ENCODE data around the gene CEMP1.

The CEMP1 gene

DNA sequence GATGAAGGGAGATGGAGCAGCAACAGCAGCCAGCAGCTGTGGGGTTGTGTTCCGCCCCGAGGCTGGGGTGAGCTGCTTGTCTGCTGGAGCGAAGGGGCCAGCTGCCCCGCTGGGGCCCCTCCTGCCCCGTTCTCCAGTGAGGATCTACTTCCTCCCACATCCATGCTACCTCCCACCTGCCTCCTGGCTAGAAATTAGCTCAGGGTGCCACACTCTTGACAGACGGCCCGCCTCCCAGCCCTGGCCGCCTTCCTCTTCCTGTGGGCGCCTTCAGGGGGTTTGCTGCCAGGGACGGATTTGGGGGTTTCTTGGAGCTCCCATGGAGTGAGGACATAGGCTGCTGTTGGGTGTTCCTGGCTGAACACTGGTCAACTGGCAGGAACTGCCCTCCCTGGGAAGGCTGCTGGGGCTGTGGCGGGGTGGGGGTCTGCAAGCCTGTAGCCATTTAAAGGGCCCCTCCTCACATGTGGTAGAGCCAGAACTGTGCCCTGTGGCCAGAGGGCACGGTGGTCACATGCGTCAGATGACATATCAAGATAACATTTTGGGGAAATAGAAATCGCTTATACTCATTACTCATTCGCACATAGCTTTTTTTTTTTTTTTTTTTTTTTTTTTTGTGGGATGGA lies 43.2 kb downstream of the CEMP1 start:
- TF ChIP-seq POLR2AphosphoS5 (IDR thresholded peaks at IDR 0.05; ENCODE audit: low read depth, low read length) (no peak), TAF1 (IDR thresholded peaks at IDR 0.05; ENCODE audit: borderline replicate concordance, insufficient read depth, low read length) (no peak), FOXP2 (optimal IDR thresholded peaks at IDR 0.05; ENCODE audit: borderline replicate concordance, extremely low read depth, extremely low read length, insufficient read depth) (no peak), SIN3A (IDR thresholded peaks at IDR 0.05; ENCODE audit: borderline replicate concordance, insufficient read depth, low read length) (no peak)

DNA sequence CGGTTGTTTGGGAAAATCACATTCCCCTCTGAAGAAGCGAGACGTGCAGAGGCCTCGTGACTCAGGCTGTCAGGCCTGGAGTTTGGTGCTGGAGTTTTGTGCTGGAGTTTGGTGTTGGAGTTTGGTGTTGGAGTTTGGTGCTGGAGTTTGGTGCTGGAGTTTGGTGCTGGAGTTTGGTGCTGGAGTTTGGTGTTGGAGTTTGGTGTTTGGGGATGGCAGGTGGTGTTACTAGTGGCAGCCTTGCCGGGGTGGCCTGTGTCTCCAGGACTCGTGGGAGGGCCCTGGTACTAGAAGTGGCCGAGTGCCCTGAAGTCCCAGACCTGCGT lies 43.7 kb downstream of the CEMP1 start:
- no peak for TF ChIP-seq TAF1 (IDR thresholded peaks at IDR 0.05; ENCODE audit: borderline replicate concordance, insufficient read depth, low read length)
- TF ChIP-seq SIN3A (IDR thresholded peaks at IDR 0.05; ENCODE audit: borderline replicate concordance, insufficient read depth, low read length), result no peak
- no peak for TF ChIP-seq FOXP2 (optimal IDR thresholded peaks at IDR 0.05; ENCODE audit: borderline replicate concordance, extremely low read depth, extremely low read length, insufficient read depth)
- no peak for TF ChIP-seq POLR2AphosphoS5 (IDR thresholded peaks at IDR 0.05; ENCODE audit: low read depth, low read length)
- TF ChIP-seq, protein P1, sequence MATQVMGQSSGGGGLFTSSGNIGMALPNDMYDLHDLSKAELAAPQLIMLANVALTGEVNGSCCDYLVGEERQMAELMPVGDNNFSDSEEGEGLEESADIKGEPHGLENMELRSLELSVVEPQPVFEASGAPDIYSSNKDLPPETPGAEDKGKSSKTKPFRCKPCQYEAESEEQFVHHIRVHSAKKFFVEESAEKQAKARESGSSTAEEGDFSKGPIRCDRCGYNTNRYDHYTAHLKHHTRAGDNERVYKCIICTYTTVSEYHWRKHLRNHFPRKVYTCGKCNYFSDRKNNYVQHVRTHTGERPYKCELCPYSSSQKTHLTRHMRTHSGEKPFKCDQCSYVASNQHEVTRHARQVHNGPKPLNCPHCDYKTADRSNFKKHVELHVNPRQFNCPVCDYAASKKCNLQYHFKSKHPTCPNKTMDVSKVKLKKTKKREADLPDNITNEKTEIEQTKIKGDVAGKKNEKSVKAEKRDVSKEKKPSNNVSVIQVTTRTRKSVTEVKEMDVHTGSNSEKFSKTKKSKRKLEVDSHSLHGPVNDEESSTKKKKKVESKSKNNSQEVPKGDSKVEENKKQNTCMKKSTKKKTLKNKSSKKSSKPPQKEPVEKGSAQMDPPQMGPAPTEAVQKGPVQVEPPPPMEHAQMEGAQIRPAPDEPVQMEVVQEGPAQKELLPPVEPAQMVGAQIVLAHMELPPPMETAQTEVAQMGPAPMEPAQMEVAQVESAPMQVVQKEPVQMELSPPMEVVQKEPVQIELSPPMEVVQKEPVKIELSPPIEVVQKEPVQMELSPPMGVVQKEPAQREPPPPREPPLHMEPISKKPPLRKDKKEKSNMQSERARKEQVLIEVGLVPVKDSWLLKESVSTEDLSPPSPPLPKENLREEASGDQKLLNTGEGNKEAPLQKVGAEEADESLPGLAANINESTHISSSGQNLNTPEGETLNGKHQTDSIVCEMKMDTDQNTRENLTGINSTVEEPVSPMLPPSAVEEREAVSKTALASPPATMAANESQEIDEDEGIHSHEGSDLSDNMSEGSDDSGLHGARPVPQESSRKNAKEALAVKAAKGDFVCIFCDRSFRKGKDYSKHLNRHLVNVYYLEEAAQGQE (IDR thresholded peaks at IDR 0.05; ENCODE audit: insufficient read depth in 1 of 2, low read depth in 2 of 2, low read length in 2 of 2), result no peak

- TF ChIP-seq SIN3A (IDR thresholded peaks at IDR 0.05; ENCODE audit: borderline replicate concordance, insufficient read depth, low read length) (no peak), POLR2AphosphoS5 (IDR thresholded peaks at IDR 0.05; ENCODE audit: low read depth, low read length) (no peak), FOXP2 (optimal IDR thresholded peaks at IDR 0.05; ENCODE audit: borderline replicate concordance, extremely low read depth, extremely low read length, insufficient read depth) (no peak), TAF1 (IDR thresholded peaks at IDR 0.05; ENCODE audit: borderline replicate concordance, insufficient read depth, low read length) (no peak)
- TF ChIP-seq, protein P1 (IDR thresholded peaks at IDR 0.05; ENCODE audit: insufficient read depth in 1 of 2, low read depth in 2 of 2, low read length in 2 of 2), result no peak
These were observed 44.3 kb downstream of the CEMP1 start for GRCh38 chr16:2486645-2487516.

- no peak for TF ChIP-seq POLR2AphosphoS5 (IDR thresholded peaks at IDR 0.05; ENCODE audit: low read depth, low read length)
- TF ChIP-seq, protein P1 (IDR thresholded peaks at IDR 0.05; ENCODE audit: insufficient read depth in 1 of 2, low read depth in 2 of 2, low read length in 2 of 2), result no peak
- TF ChIP-seq SIN3A (IDR thresholded peaks at IDR 0.05; ENCODE audit: borderline replicate concordance, insufficient read depth, low read length), result no peak
- TF ChIP-seq FOXP2 (optimal IDR thresholded peaks at IDR 0.05; ENCODE audit: borderline replicate concordance, extremely low read depth, extremely low read length, insufficient read depth), result no peak
- TF ChIP-seq TAF1 (IDR thresholded peaks at IDR 0.05; ENCODE audit: borderline replicate concordance, insufficient read depth, low read length), result no peak
These were observed 45.2 kb downstream of the CEMP1 start for GRCh38 chr16:2485811-2486507.

GRCh38 chr16:2484898-2485508 lies 46.2 kb downstream of the CEMP1 start:
- no peak for TF ChIP-seq SIN3A (IDR thresholded peaks at IDR 0.05; ENCODE audit: borderline replicate concordance, insufficient read depth, low read length)
- TF ChIP-seq TAF1 (IDR thresholded peaks at IDR 0.05; ENCODE audit: borderline replicate concordance, insufficient read depth, low read length), result no peak
- TF ChIP-seq FOXP2 (optimal IDR thresholded peaks at IDR 0.05; ENCODE audit: borderline replicate concordance, extremely low read depth, extremely low read length, insufficient read depth), result no peak
- TF ChIP-seq POLR2AphosphoS5 (IDR thresholded peaks at IDR 0.05; ENCODE audit: low read depth, low read length), result no peak
- TF ChIP-seq, protein P1 (IDR thresholded peaks at IDR 0.05; ENCODE audit: insufficient read depth in 1 of 2, low read depth in 2 of 2, low read length in 2 of 2), result no peak
